ENCODE data around the gene SPOCK2. TPM values are rescaled to one million over a fixed set of nuclear protein-coding genes. Genes with fewer than 3 reads are reported as not detected.

Gene SPOCK2
- total RNA-seq, 4 donors from 2014 or later = 3.4 to 6.7 (median 5.3) TPM

- TF ChIP-seq CTCF (IDR thresholded peaks at IDR 0.05 in 4 of 5, conservative IDR thresholded peaks at IDR 0.05 in 1 of 5) = no peak
- TF ChIP-seq POLR2A (IDR thresholded peaks at IDR 0.05) = no peak
- Histone ChIP-seq H3K9me3 (no peaks in the 10 kb centered on the region), H3K27ac (no peak overlapping the region), H3K4me1 (no peaks in the 10 kb centered on the region), H3K4me3 (no peak overlapping the region), H3K27me3 (no peaks in the 10 kb centered on the region), H3K36me3 (peaks cover 0 to 36% of the 10 kb centered on the region in 2 donors)
- DNase-seq = no peak
- in situ Hi-C loops (cut with MboI; ENCODE audit: low sequenced_read_pairs in 4 of 4) = no loop called here
- intact Hi-C loops (cut with DNase I; ENCODE audit: low total_unique reads) = no loop called here
- ATAC-seq = no peak
Measured at GRCh38 chr10:72097448-72098300, 9.3 kb upstream of the SPOCK2 start.

- Histone ChIP-seq H3K9me3 (no peaks in the 10 kb centered on the region), H3K27ac (no peak overlapping the region), H3K4me3 (no peak overlapping the region), H3K36me3 (peaks cover 0 to 23% of the 10 kb centered on the region in 2 donors), H3K4me1 (no peaks in the 10 kb centered on the region), H3K27me3 (peaks cover 0 to 4% (median 0%) of the 10 kb centered on the region in 3 donors)
- in situ Hi-C loops (cut with MboI; ENCODE audit: low sequenced_read_pairs in 4 of 4) = no loop called here
- ATAC-seq (no peak), DNase-seq (no peak)
- intact Hi-C loops (cut with DNase I; ENCODE audit: low total_unique reads) = no loop called here
- TF ChIP-seq POLR2A (IDR thresholded peaks at IDR 0.05) = no peak
- no peak for TF ChIP-seq CTCF (IDR thresholded peaks at IDR 0.05 in 4 of 5, conservative IDR thresholded peaks at IDR 0.05 in 1 of 5)
Measured at GRCh38 chr10:72096115-72097000, 8.0 kb upstream of the SPOCK2 start.

- Histone ChIP-seq H3K9me3 (no peaks in the 10 kb centered on the region), H3K27ac (no peak overlapping the region)
- in situ Hi-C loops (cut with MboI; ENCODE audit: low sequenced_read_pairs in 4 of 4) = no loop called here
Measured at GRCh38 chr10:72095195-72095594, 6.8 kb upstream of the SPOCK2 start.

GRCh38 chr10:72094574-72094973, 6.2 kb upstream of the SPOCK2 start:
- Histone ChIP-seq H3K27me3 (peaks cover 10 to 18% (median 17%) of the 10 kb centered on the region in 3 donors), H3K9me3 (no peaks in the 10 kb centered on the region), H3K4me1 (no peaks in the 10 kb centered on the region), H3K4me3 (no peak overlapping the region), H3K27ac (no peak overlapping the region), H3K36me3 (peaks cover 0 to 19% of the 10 kb centered on the region in 2 donors)
- in situ Hi-C loops (cut with MboI; ENCODE audit: low sequenced_read_pairs in 4 of 4) (no loop called here), intact Hi-C loops (cut with DNase I; ENCODE audit: low total_unique reads) (no loop called here)
- DNase-seq = no peak
- ATAC-seq = no peak
- TF ChIP-seq CTCF (IDR thresholded peaks at IDR 0.05 in 4 of 5, conservative IDR thresholded peaks at IDR 0.05 in 1 of 5) = no peak
- no peak for TF ChIP-seq POLR2A (IDR thresholded peaks at IDR 0.05)

More at GRCh38 chr10:72095195-72095594, 6.8 kb upstream of the SPOCK2 start:
- H3K4me1 ChIP-seq = no peaks in the 10 kb centered on the region
- ATAC-seq (no peak), DNase-seq (no peak)
- H3K27me3 ChIP-seq = peaks cover 4 to 15% (median 11%) of the 10 kb centered on the region in 3 donors
- H3K4me3 ChIP-seq = no peak overlapping the region
- TF ChIP-seq POLR2A (IDR thresholded peaks at IDR 0.05) = no peak
- TF ChIP-seq CTCF (IDR thresholded peaks at IDR 0.05 in 4 of 5, conservative IDR thresholded peaks at IDR 0.05 in 1 of 5) = no peak
- H3K36me3 ChIP-seq = peaks cover 0 to 19% of the 10 kb centered on the region in 2 donors
- intact Hi-C loops (cut with DNase I; ENCODE audit: low total_unique reads) = no loop called here

All from gastrocnemius medialis (tissue), 4 donors.